ENCODE results near the gene ELOVL6.

GRCh38 chr4:110025056-110025455, 173.4 kb downstream of the ELOVL6 start:
- TF ChIP-seq CTCF (IDR thresholded peaks at IDR 0.05): no peak
- TF ChIP-seq POLR2A (IDR thresholded peaks at IDR 0.05): no peak

Data from testis (tissue), 2 donors.